ENCODE results near the gene UBA6. TPM values are rescaled to one million over a fixed set of nuclear protein-coding genes. Genes with fewer than 3 reads are reported as not detected.

UBA6 gene
- total and polyA plus RNA-seq, 9 donors, result 26.3 to 58.6 (median 36.0) TPM

DNA sequence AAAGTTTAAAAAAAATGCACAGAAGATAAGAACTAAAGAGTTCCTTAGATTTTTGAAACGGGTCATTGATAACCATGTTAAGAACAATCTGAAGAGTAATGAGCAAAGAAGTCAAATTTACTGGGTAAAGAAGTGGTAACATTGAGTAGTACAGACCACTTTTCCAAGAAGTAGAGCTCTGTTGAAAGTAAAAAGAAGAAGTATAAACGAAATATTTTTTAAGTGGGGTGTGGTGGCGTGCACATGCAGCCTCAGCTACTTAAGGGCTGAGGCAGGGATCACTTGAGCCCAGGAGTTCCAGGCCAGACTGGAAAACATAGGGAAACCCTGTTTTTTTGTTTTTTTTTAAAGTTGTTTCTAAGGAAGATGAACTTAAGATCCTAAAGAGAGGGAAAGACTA lies 68.5 kb downstream of the UBA6 start:
- no peak overlapping the region for H3K4me3 ChIP-seq (ENCODE audit: low read length)
- WGBS (ENCODE audit: insufficient coverage), result 100% methylated on average over 2 of the region's 3 CpGs
- no peaks in the 10 kb centered on the region for H3K9me3 ChIP-seq (replicated peaks; ENCODE audit: control insufficient read depth, low read depth, low read length)
- no peaks in the 10 kb centered on the region for H3K4me1 ChIP-seq (ENCODE audit: control insufficient read depth, insufficient read depth, low read length)
- DNase-seq, result no peak
- no peaks in the 10 kb centered on the region for H3K36me3 ChIP-seq (ENCODE audit: control insufficient read depth, insufficient read depth, low read length)
- H3K27me3 ChIP-seq (ENCODE audit: control insufficient read depth, insufficient read depth, low read length), result no peaks in the 10 kb centered on the region
- no peak overlapping the region for H3K27ac ChIP-seq (ENCODE audit: low read length)

DNA sequence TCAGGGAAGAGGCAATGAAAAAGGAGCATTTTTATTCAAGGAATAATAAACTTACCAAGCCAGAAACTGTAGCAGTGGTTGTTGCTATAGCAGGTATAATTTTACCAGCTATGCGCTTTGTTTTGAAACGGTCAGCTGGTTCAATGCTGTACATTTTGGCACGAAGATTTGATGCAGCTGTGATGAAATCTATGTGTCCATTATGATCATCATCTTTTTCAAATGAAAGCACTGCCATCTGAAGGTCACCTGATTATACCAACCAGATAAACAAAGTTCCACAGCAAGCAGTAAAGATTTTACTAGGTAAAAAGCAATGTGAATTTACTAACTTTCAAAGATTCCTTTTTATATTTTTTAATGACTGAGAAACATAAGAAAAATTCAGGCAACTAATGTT lies 76.0 kb downstream of the UBA6 start:
- H3K36me3 ChIP-seq (ENCODE audit: control insufficient read depth, insufficient read depth, low read length), result peaks cover 8% of the 10 kb centered on the region
- peak; percentile 10 for DNase-seq
- WGBS (ENCODE audit: insufficient coverage), result no CpG with 5 or more reads among the region's 3 CpGs
- no peak overlapping the region for H3K27ac ChIP-seq (ENCODE audit: low read length)
- H3K4me1 ChIP-seq (ENCODE audit: control insufficient read depth, insufficient read depth, low read length), result no peaks in the 10 kb centered on the region
- H3K4me3 ChIP-seq (ENCODE audit: low read length), result no peak overlapping the region
- no peaks in the 10 kb centered on the region for H3K9me3 ChIP-seq (replicated peaks; ENCODE audit: control insufficient read depth, low read depth, low read length)
- H3K27me3 ChIP-seq (ENCODE audit: control insufficient read depth, insufficient read depth, low read length), result no peaks in the 10 kb centered on the region

DNA sequence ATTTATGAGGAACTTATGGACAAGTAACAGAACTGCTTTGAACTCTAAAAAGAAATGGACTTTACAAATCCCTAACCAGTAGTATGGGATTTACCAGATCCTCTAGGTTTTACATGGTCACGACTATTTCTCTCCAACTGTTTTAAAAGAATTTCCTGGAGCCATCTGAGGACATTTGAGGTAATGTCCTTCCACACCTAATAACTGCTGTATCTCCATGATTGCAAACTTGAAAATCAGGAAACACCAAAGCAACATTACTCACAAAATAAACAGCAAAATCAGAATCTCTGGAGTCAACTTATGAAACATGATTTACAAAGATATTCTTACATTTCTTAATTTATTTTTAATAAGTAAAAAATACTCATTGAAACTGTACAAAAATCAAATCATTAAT lies 84.5 kb downstream of the UBA6 start:
- H3K27me3 ChIP-seq (ENCODE audit: control insufficient read depth, insufficient read depth, low read length), result no peaks in the 10 kb centered on the region
- WGBS (ENCODE audit: insufficient coverage), result no CpG with 5 or more reads among the region's 1 CpG
- H3K36me3 ChIP-seq (ENCODE audit: control insufficient read depth, insufficient read depth, low read length), result peaks cover 6% of the 10 kb centered on the region
- no peak overlapping the region for H3K27ac ChIP-seq (ENCODE audit: low read length)
- H3K4me3 ChIP-seq (ENCODE audit: low read length), result no peak overlapping the region
- no peak for DNase-seq
- no peaks in the 10 kb centered on the region for H3K4me1 ChIP-seq (ENCODE audit: control insufficient read depth, insufficient read depth, low read length)
- H3K9me3 ChIP-seq (replicated peaks; ENCODE audit: control insufficient read depth, low read depth, low read length), result no peaks in the 10 kb centered on the region

DNA sequence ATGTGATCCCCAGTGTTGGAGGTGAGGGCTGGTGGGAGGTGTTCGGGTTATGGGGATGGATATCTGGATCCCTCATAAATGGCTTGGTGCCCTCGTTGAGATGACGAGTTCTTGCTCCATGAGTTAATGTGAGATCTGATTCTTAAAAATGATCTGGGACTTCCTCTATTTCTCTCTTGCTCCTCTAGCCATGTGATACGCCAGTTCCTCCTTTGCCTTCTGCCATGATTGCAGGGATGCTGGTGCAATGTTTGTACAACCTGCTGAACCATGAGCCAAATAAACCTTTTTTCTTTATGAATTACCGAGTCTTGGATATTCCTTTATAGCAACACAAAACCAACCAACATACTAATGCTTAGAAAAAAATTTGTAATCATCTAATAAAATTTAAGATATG lies 85.8 kb downstream of the UBA6 start:
- Histone ChIP-seq H3K4me3 (ENCODE audit: low read length) (no peak overlapping the region), H3K27ac (ENCODE audit: low read length) (no peak overlapping the region), H3K36me3 (ENCODE audit: control insufficient read depth, insufficient read depth, low read length) (peaks cover 6% of the 10 kb centered on the region), H3K4me1 (ENCODE audit: control insufficient read depth, insufficient read depth, low read length) (no peaks in the 10 kb centered on the region), H3K27me3 (ENCODE audit: control insufficient read depth, insufficient read depth, low read length) (no peaks in the 10 kb centered on the region), H3K9me3 (replicated peaks; ENCODE audit: control insufficient read depth, low read depth, low read length) (no peaks in the 10 kb centered on the region)
- no peak for DNase-seq
- no CpG with 5 or more reads among the region's 5 CpGs for WGBS (ENCODE audit: insufficient coverage)

DNA sequence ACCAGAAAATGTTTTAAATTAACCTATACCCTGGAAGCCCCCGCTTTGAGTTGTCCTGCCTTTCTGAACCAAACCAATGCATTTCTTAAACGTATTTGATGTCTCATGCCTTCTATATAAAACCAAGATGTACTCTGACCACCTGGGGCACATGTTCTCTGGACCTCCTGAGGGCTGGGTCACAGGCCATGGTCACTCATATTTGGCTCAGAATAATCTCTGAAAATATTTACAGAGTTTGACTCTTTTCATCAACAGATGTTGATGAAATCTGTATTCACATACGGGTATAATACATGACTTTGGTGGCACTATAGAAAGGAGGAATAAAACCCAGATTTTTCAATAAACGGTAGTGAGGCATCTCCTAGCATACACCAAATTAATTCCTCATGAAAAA lies 86.8 kb downstream of the UBA6 start:
- no peak overlapping the region for H3K27ac ChIP-seq (ENCODE audit: low read length)
- H3K36me3 ChIP-seq (ENCODE audit: control insufficient read depth, insufficient read depth, low read length), result peaks cover 6% of the 10 kb centered on the region
- H3K4me3 ChIP-seq (ENCODE audit: low read length), result no peak overlapping the region
- H3K9me3 ChIP-seq (replicated peaks; ENCODE audit: control insufficient read depth, low read depth, low read length), result peaks cover 3% of the 10 kb centered on the region
- no peaks in the 10 kb centered on the region for H3K4me1 ChIP-seq (ENCODE audit: control insufficient read depth, insufficient read depth, low read length)
- no peaks in the 10 kb centered on the region for H3K27me3 ChIP-seq (ENCODE audit: control insufficient read depth, insufficient read depth, low read length)
- no CpG with 5 or more reads among the region's 4 CpGs for WGBS (ENCODE audit: insufficient coverage)
- no peak for DNase-seq

DNA sequence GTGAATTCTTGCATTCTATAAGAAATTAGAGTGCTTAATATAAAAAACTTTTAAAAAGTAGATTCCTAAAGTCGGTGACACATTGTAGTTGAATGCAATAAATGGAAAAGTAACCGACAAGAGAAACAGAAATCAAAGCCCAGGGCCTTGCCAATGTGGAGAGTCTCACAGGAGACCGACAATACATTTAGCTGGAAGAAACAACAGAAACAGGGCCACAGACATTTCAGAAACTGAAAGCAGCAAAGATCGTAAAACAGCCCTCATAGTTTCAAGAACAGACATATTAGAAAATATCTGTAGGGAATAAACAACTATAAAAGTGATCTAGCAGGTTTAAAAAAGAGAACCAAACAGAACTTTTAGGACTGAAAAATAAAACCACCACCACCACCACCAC lies 92.9 kb downstream of the UBA6 start:
- Histone ChIP-seq H3K27me3 (ENCODE audit: control insufficient read depth, insufficient read depth, low read length) (no peaks in the 10 kb centered on the region), H3K4me3 (ENCODE audit: low read length) (no peak overlapping the region), H3K9me3 (replicated peaks; ENCODE audit: control insufficient read depth, low read depth, low read length) (peaks cover 3% of the 10 kb centered on the region), H3K27ac (ENCODE audit: low read length) (no peak overlapping the region), H3K36me3 (ENCODE audit: control insufficient read depth, insufficient read depth, low read length) (no peaks in the 10 kb centered on the region), H3K4me1 (ENCODE audit: control insufficient read depth, insufficient read depth, low read length) (no peaks in the 10 kb centered on the region)
- WGBS (ENCODE audit: insufficient coverage), result 20% methylated on average over 1 of the region's 4 CpGs
- peak; percentile 64 for DNase-seq

GRCh38 chr4:67604749-67605148 lies 96.2 kb downstream of the UBA6 start:
- Histone ChIP-seq H3K27me3 (ENCODE audit: control insufficient read depth, insufficient read depth, low read length) (no peaks in the 10 kb centered on the region), H3K27ac (ENCODE audit: low read length) (no peak overlapping the region), H3K36me3 (ENCODE audit: control insufficient read depth, insufficient read depth, low read length) (no peaks in the 10 kb centered on the region), H3K4me1 (ENCODE audit: control insufficient read depth, insufficient read depth, low read length) (no peaks in the 10 kb centered on the region), H3K9me3 (replicated peaks; ENCODE audit: control insufficient read depth, low read depth, low read length) (no peaks in the 10 kb centered on the region), H3K4me3 (ENCODE audit: low read length) (no peak overlapping the region)
- peak; percentile 4 for DNase-seq
- no CpG with 5 or more reads among the region's 3 CpGs for WGBS (ENCODE audit: insufficient coverage)

DNA sequence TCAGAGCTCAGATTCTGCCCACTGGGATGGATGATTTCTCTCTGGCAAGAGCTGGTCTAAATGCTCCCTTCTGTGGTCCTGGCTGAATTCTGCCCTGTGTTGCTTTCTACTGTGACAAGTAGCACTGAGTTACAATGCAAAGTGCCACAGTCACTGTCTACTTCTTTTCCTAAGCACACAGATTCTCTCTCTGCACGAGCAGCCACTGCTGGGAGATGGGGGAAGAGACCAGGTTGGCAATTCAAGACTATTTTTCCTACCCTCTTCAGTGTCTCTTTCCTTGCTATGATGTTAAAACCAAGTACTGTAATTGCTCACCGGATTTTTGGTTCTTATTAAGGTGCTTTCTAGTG lies 97.0 kb downstream of the UBA6 start:
- Histone ChIP-seq H3K4me3 (ENCODE audit: low read length) (no peak overlapping the region), H3K4me1 (ENCODE audit: control insufficient read depth, insufficient read depth, low read length) (no peaks in the 10 kb centered on the region), H3K9me3 (replicated peaks; ENCODE audit: control insufficient read depth, low read depth, low read length) (no peaks in the 10 kb centered on the region), H3K27me3 (ENCODE audit: control insufficient read depth, insufficient read depth, low read length) (no peaks in the 10 kb centered on the region), H3K36me3 (ENCODE audit: control insufficient read depth, insufficient read depth, low read length) (no peaks in the 10 kb centered on the region), H3K27ac (ENCODE audit: low read length) (no peak overlapping the region)
- no CpG with 5 or more reads among the region's 2 CpGs for WGBS (ENCODE audit: insufficient coverage)
- DNase-seq, result no peak

DNA sequence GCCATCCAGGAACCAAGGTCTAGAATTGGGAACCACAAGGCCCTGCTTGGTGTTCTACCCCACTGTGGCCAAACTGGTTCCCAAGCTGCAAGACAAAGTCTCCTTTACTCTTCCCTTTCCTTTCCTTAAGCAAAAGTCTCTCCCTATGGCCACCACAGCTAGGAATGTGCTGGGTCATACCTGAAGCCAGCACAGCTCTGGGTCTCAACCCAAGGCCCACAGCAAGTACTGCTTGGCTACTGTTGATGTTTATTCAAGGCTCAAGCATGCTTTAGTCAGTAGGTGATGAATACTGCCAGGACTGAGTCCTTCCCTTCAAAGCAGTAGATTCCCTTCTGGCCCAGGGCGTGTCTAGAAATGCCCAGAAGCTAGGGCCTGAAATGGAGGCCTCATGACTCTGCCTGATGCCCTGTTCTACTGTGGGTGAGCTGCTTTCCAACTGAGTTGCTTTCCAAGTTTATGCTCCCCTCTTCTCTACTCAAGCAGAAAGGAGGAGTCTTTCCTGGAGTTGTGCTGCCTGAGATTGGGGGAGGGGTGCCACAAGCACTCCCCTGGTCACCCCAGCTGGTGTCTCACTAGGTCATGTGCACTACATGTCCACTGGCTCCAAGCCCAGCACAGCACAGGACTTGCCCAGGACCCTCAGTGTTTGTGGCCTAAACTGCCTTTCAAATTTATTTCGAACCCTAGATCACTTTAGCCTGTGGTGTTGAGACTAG lies 97.5 kb downstream of the UBA6 start:
- DNase-seq, result no peak
- Histone ChIP-seq H3K27ac (ENCODE audit: low read length) (no peak overlapping the region), H3K9me3 (replicated peaks; ENCODE audit: control insufficient read depth, low read depth, low read length) (no peaks in the 10 kb centered on the region), H3K36me3 (ENCODE audit: control insufficient read depth, insufficient read depth, low read length) (no peaks in the 10 kb centered on the region), H3K4me3 (ENCODE audit: low read length) (no peak overlapping the region), H3K27me3 (ENCODE audit: control insufficient read depth, insufficient read depth, low read length) (no peaks in the 10 kb centered on the region), H3K4me1 (ENCODE audit: control insufficient read depth, insufficient read depth, low read length) (no peaks in the 10 kb centered on the region)
- WGBS (ENCODE audit: insufficient coverage), result 100% methylated on average over 1 of the region's 2 CpGs

DNA sequence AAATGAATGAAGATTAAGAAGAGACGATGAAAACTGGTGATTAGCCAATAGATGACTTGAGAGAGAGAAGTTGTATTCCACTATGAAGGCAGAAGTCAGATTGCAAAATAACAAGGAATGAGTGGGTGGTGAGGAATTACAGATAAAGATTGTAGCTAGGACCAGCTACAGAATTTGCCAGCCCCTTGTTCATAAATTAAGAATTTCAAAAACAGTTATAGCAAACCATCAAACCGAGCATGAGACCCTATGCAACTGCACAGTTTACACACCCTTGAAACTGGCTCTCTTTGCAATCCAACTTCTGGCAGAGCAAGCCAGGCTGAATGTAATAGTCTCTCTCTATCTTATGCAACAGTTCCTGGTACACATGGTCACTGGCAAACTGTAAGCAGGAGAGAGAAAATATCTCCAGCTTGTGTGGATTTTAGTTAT lies 107.2 kb downstream of the UBA6 start:
- WGBS (ENCODE audit: insufficient coverage), result 72% methylated on average over 2 of the region's 2 CpGs
- no peak for DNase-seq
- no peak overlapping the region for H3K27ac ChIP-seq (ENCODE audit: low read length)

GRCh38 chr4:67587156-67587555 lies 113.8 kb downstream of the UBA6 start:
- no peak overlapping the region for H3K4me3 ChIP-seq (ENCODE audit: low read length)

More for the DNA sequence above, 107.2 kb downstream of the UBA6 start:
- H3K4me3 ChIP-seq (ENCODE audit: low read length), result no peak overlapping the region
- H3K9me3 ChIP-seq (replicated peaks; ENCODE audit: control insufficient read depth, low read depth, low read length), result no peaks in the 10 kb centered on the region
- H3K27me3 ChIP-seq (ENCODE audit: control insufficient read depth, insufficient read depth, low read length), result no peaks in the 10 kb centered on the region
- H3K36me3 ChIP-seq (ENCODE audit: control insufficient read depth, insufficient read depth, low read length), result no peaks in the 10 kb centered on the region
- no peaks in the 10 kb centered on the region for H3K4me1 ChIP-seq (ENCODE audit: control insufficient read depth, insufficient read depth, low read length)

More at GRCh38 chr4:67587156-67587555, 113.8 kb downstream of the UBA6 start:
- H3K27me3 ChIP-seq (ENCODE audit: control insufficient read depth, insufficient read depth, low read length), result no peaks in the 10 kb centered on the region
- no CpG with 5 or more reads among the region's 3 CpGs for WGBS (ENCODE audit: insufficient coverage)
- H3K4me1 ChIP-seq (ENCODE audit: control insufficient read depth, insufficient read depth, low read length), result no peaks in the 10 kb centered on the region
- no peak overlapping the region for H3K27ac ChIP-seq (ENCODE audit: low read length)
- H3K36me3 ChIP-seq (ENCODE audit: control insufficient read depth, insufficient read depth, low read length), result no peaks in the 10 kb centered on the region
- DNase-seq, result no peak
- H3K9me3 ChIP-seq (replicated peaks; ENCODE audit: control insufficient read depth, low read depth, low read length), result no peaks in the 10 kb centered on the region
